B cell (primary cell): ENCODE measurements around the gene ALS2CL. TPM values are rescaled to one million over a fixed set of nuclear protein-coding genes. Genes with fewer than 3 reads are reported as not detected.

Experiments
- ATAC-seq: fragments of 200-7000 bp; cut with Tn5 transposase; one replicate; pipeline ENCODE4 v1.10.0; 2021; ENCODE audit warnings: low read depth, mild to moderate bottlenecking, moderate number of reproducible peaks, moderate library complexity
- CTCF ChIA-PET: fragments of 350-600 bp; sonication (Branson Sonifier 250); formaldehyde crosslinking; loops from one replicate; lab custom pipeline; 2021; ENCODE audit warnings: antibody characterized with exemption, inconsistent platforms; lab: Charles Lee
- POLR2A ChIA-PET: fragments of 350-600 bp; sonication (Branson Sonifier 250); formaldehyde crosslinking; loops from one replicate; lab custom pipeline; 2021; ENCODE audit warnings: antibody characterized with exemption; lab: Charles Lee
- DNase-seq: peaks from one replicate; pipeline ENCODE4 v3.0.0; 2013
- H2AFZ ChIP-seq: 2 replicates; pipeline ENCODE4 v1.6.1; 2012; ENCODE audit warnings: mild to moderate bottlenecking, low read depth, low read length; ENCODE audit not compliant: insufficient read depth, poor library complexity, severe bottlenecking
- H3K27ac ChIP-seq, 2 donors: 1 replicate in 1 of 2; 2 replicates in 1 of 2; pipeline ENCODE4 v1.5.1; 2012 to 2013; ENCODE audit warnings: low read length in 2 of 2, mild to moderate bottlenecking in 2 of 2, moderate library complexity in 1 of 2
- H3K27me3 ChIP-seq, 4 experiments: fragments of 200-600 bp in 1 of 4; sonication (generic) in 1 of 4; replicated peaks in 1 of 4; 1 replicate in 2 of 4; 2 replicates in 2 of 4; pipeline versions ENCODE4 v1.6.1 to v1.7.0; 2013 to 2016; ENCODE audit warnings: low read length in 3 of 4, mild to moderate bottlenecking in 2 of 4, mixed read lengths in 1 of 4, moderate library complexity in 1 of 4; ENCODE audit not compliant: insufficient read depth in 4 of 4, control insufficient read depth in 3 of 4; ENCODE audit errors: control extremely low read depth in 1 of 4
- H3K36me3 ChIP-seq, 2 experiments: replicated peaks in 1 of 2; 1 replicate in 1 of 2; 2 replicates in 1 of 2; pipeline versions ENCODE4 v1.6.1 to v1.7.1; 2013; ENCODE audit warnings: low read length in 1 of 2; ENCODE audit not compliant: insufficient read depth in 2 of 2, control insufficient read depth in 1 of 2; ENCODE audit errors: control extremely low read depth in 1 of 2, extremely low read depth in 1 of 2
- H3K4me1 ChIP-seq, 2 donors: fragments of 200-600 bp in 1 of 2; sonication (generic) in 1 of 2; 1 replicate in 1 of 2; 2 replicates in 1 of 2; pipeline versions ENCODE4 v1.5.1 to v1.6.1; 2013 to 2017; ENCODE audit warnings: low read length in 2 of 2; ENCODE audit not compliant: control insufficient read depth in 2 of 2, insufficient read depth in 2 of 2
- H3K4me2 ChIP-seq: replicated peaks from 2 replicates; pipeline ENCODE3; 2012; ENCODE audit warnings: mild to moderate bottlenecking, low read depth, low read length; ENCODE audit not compliant: poor library complexity, severe bottlenecking
- H3K4me3 ChIP-seq, 5 experiments: fragments of 200-600 bp in 1 of 5; sonication (generic) in 1 of 5; 1 replicate in 3 of 5; 2 replicates in 2 of 5; pipeline versions ENCODE4 v1.5.1 to v1.7.0; 2011 to 2016; ENCODE audit warnings: low read length in 4 of 5, mild to moderate bottlenecking in 4 of 5, low read depth in 2 of 5, control low read depth in 1 of 5, moderate library complexity in 1 of 5; ENCODE audit not compliant: insufficient read depth in 1 of 5; ENCODE audit errors: control extremely low read depth in 1 of 5, extremely low read depth in 1 of 5
- H3K79me2 ChIP-seq: fragments of 200-600 bp; sonication (generic); one replicate; pipeline ENCODE4 v1.6.0; 2016; ENCODE audit warnings: low read length; ENCODE audit not compliant: control insufficient read depth, insufficient read depth
- H3K9ac ChIP-seq: fragments of 200-600 bp; sonication (generic); 2 replicates; pipeline ENCODE4 v1.6.1; 2017; ENCODE audit warnings: mild to moderate bottlenecking, low read length, moderate library complexity
- H3K9me3 ChIP-seq, 3 donors: one replicate each; pipeline versions ENCODE4 v1.6.1 to v1.7.1; 2013; ENCODE audit warnings: low read length in 2 of 3; ENCODE audit not compliant: control insufficient read depth in 2 of 3, insufficient read depth in 1 of 3; ENCODE audit errors: control extremely low read depth in 1 of 3
- H4K20me1 ChIP-seq: 2 replicates; pipeline ENCODE4 v1.6.0; 2012; ENCODE audit warnings: mild to moderate bottlenecking, low read length; ENCODE audit not compliant: insufficient read depth, control insufficient read depth, poor library complexity, severe bottlenecking
- H3K27ac Mint-ChIP-seq: one replicate; pipeline ENCODE4 v1.8.0; 2021; ENCODE audit warnings: mixed read lengths
- H3K27me3 Mint-ChIP-seq: one replicate; pipeline ENCODE4 v1.8.0; 2021; ENCODE audit warnings: mixed read lengths
- H3K4me1 Mint-ChIP-seq: one replicate; pipeline ENCODE4 v1.8.0; 2021; ENCODE audit warnings: mixed read lengths
- H3K4me3 Mint-ChIP-seq: one replicate; pipeline ENCODE4 v1.8.0; 2021; ENCODE audit warnings: mixed read lengths
- H3K9me3 Mint-ChIP-seq: one replicate; pipeline ENCODE4 v1.8.0; 2022; ENCODE audit warnings: mixed read lengths; ENCODE audit not compliant: insufficient read depth
- CTCF ChIP-seq: fragments of 200-600 bp; IDR thresholded peaks from one replicate; pipeline ENCODE4 v1.8.0; 2022; ENCODE audit warnings: antibody characterized with exemption, mild to moderate bottlenecking
- EZH2 ChIP-seq: IDR thresholded peaks from 2 replicates; pipeline ENCODE4 v1.6.1; 2012; ENCODE audit warnings: borderline replicate concordance, low read depth, mild to moderate bottlenecking, moderate library complexity, low read length; ENCODE audit not compliant: insufficient read depth, poor library complexity, severe bottlenecking
- WGBS: methylation state at CpG from one replicate; pipeline ENCODE4 v1.1.5; 2013; ENCODE audit warnings: missing lambda C conversion rate; ENCODE audit not compliant: insufficient coverage; 5-methylcytosine and 5-hydroxymethylcytosine counted together
- intact Hi-C: fragments of 100-400 bp; cut with micrococcal nuclease; formaldehyde crosslinking; loops from one replicate; pipeline ENCODE4 v1.10.0; 2022
- polyA plus RNA-seq: library from polyadenylated mRNA; depleted of rRNA; stranded (reverse); fragments of >200 nt; gene quantifications from 2 replicates; pipeline ENCODE4 v1.2.3, GENCODE V29; 2012
- total RNA-seq, 2 donors: library from RNA; stranded (reverse); fragments of 120-200 nt in 1 of 2; gene quantifications; 1 replicate in 1 of 2; 2 replicates in 1 of 2; pipeline versions ENCODE4 v1.2.3 to v1.2.4, GENCODE V29; 2013 to 2022

ALS2CL gene
- total and polyA plus RNA-seq, 2 donors (not counting 1 experiment from before 2014, with no cell fraction given), result 0.22 to 0.30 TPM

DNA sequence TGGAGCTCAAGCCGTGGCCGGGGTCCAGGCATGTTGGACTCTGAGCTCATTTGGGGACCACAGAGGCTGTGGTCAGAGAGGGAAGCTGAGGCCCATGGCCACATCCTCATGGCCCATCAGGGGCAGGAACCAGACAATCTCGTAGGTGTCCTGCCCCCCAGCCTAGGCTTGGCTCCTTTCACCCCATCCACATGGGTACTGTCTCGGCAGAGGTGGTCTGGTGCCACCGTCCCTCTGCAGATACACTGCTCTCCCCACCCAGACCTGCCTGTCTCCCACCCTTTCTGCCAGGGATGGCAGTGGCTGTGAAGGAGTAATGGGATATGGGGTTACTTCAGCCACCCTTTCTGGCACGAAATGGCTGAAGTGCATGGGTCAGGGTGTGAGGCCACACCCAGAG lies 16.2 kb upstream of the ALS2CL start:
- no peaks in the 10 kb centered on the region for H3K79me2 ChIP-seq
- CTCF ChIA-PET, result interaction anchor here (1.3 to 1.5 kb wide), 2 partner anchors 185 to 200 kb away, joined by 3 to 6 read pairs; no protein-coding TSS in a partner anchor
- no peak overlapping the region for H3K4me3 Mint-ChIP-seq
- no peaks in the 10 kb centered on the region for H3K9me3 ChIP-seq
- intact Hi-C loops, result no loop called here
- H2AFZ ChIP-seq, result no peak overlapping the region
- H3K9ac ChIP-seq, result no peak overlapping the region
- no peaks in the 10 kb centered on the region for H3K27me3 Mint-ChIP-seq
- H3K36me3 ChIP-seq, result no peaks in the 10 kb centered on the region
- H3K4me1 ChIP-seq, result no peaks in the 10 kb centered on the region
- H3K4me1 Mint-ChIP-seq, result no peaks in the 10 kb centered on the region
- peaks cover 0 to 2% (median 0%) of the 10 kb centered on the region in 4 experiments for H3K27me3 ChIP-seq
- H3K4me2 ChIP-seq, result no peak overlapping the region
- DNase-seq (no peak), ATAC-seq (no peak)
- POLR2A ChIA-PET, result no interaction called here
- no peaks in the 10 kb centered on the region for H4K20me1 ChIP-seq
- no peaks in the 10 kb centered on the region for H3K9me3 Mint-ChIP-seq
- TF ChIP-seq EZH2 (no peak), CTCF (no peak)
- H3K4me3 ChIP-seq, result no peak overlapping the region
- no peak overlapping the region for H3K27ac Mint-ChIP-seq
- WGBS, result 86% methylated on average over 4 of the region's 6 CpGs
- H3K27ac ChIP-seq, result no peak overlapping the region

DNA sequence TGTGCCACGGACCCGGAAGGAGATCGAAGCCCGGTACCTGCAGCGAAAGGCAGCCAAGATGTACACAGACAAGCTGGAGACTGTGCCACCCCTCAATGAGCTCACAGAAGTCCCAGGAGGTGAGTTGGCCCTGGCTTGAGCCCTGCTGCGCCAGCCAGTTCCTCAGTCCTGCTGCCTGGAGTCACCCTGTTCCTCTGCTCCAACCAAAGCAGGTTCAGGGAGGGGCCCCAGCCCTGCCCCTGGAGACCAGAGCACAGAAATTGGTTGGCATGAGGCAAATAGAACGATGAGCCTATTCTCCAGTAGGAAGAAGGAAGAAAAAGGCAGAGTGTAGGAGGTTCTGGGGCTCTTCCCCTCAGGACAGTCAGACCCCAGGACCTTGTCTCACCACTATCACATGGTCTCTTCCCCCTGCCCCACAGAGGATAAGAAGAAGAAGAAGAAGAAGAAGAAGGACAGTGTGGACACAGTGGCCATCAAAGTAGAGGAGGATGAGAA lies 15.7 kb upstream of the ALS2CL start:
- CTCF ChIA-PET, result interaction anchor here (1.5 to 1.7 kb wide), 2 partner anchors 183 to 201 kb away, joined by 3 to 5 read pairs; no protein-coding TSS in a partner anchor

More for the DNA sequence above, 15.7 kb upstream of the ALS2CL start:
- POLR2A ChIA-PET, result no interaction called here
- ATAC-seq, result no peak
- intact Hi-C loops, result no loop called here
- H3K4me1 Mint-ChIP-seq, result no peaks in the 10 kb centered on the region
- peaks cover 0 to 5% (median 0%) of the 10 kb centered on the region in 4 experiments for H3K27me3 ChIP-seq
- H3K36me3 ChIP-seq, result no peaks in the 10 kb centered on the region
- no peak overlapping the region for H3K27ac ChIP-seq
- no peaks in the 10 kb centered on the region for H4K20me1 ChIP-seq
- WGBS, result 98% methylated on average over 6 of the region's 7 CpGs
- H3K4me3 ChIP-seq, result no peak overlapping the region
- H3K9me3 ChIP-seq, result no peaks in the 10 kb centered on the region
- no peaks in the 10 kb centered on the region for H3K9me3 Mint-ChIP-seq
- no peaks in the 10 kb centered on the region for H3K79me2 ChIP-seq
- H3K4me3 Mint-ChIP-seq, result no peak overlapping the region
- DNase-seq, result no peak
- no peak overlapping the region for H3K4me2 ChIP-seq
- H3K27me3 Mint-ChIP-seq, result no peaks in the 10 kb centered on the region
- H3K27ac Mint-ChIP-seq, result no peak overlapping the region
- H3K9ac ChIP-seq, result no peak overlapping the region
- no peak for TF ChIP-seq EZH2
- no peak for TF ChIP-seq CTCF
- H3K4me1 ChIP-seq, result no peaks in the 10 kb centered on the region
- H2AFZ ChIP-seq, result no peak overlapping the region
